ENCODE results near the gene UNC79.
"Not testable (repeated sequence)": the region's sequence is repeated elsewhere in the genome, so short reads cannot be mapped to it uniquely, and the experiment has no call there.

The UNC79 gene

GRCh38 chr14:93496856-93497741 lies 66.4 kb downstream of the UNC79 start:
- DNase-seq: no peak

- DNase-seq: no peak
Observed at GRCh38 chr14:93510056-93510455, 79.3 kb downstream of the UNC79 start.

DNA sequence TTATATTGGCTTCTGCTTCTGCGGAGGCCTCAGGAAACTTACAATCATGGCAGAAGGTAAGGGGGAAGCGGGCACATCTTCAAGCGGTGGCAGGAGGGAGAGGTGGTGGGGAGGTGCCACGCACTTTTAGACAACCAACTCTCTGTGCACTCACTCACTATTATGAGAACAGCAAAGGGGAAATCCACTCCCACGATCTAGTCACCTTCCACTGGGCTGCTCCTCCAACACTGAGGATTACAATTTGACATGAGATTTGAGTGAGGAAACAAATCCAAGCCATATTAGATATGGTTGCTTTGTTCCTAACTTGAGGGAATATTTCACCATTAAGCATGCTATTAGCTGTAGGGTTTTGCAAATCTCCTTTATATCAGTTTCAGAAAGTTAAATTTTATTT lies 80.3 kb downstream of the UNC79 start:
- no peak for DNase-seq

GRCh38 chr14:93520053-93520607 lies 89.4 kb downstream of the UNC79 start:
- no peak for DNase-seq

- DNase-seq: no peak
Observed at GRCh38 chr14:93522221-93522620, 91.5 kb downstream of the UNC79 start.

DNA sequence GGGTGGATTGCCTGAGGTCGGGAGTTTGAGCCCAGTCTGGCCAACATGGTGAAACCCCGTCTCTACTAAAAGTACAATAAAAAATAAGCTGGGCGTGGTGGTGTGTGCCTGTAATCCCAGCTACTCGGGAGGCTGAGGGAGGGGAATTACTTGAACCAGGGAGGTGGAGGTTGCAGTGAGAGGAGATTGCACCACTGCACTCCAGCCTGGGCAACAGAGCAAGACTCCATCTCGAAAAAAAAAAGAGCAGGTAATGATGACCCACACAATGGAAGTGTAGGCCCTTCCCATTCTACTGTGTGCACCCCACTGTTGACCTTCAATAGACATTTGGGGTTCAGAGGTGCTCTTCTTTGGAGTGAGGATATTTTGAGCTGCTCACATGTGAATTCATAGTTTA lies 94.5 kb downstream of the UNC79 start:
- not testable (repeated sequence) for DNase-seq

GRCh38 chr14:93525696-93526451 lies 95.1 kb downstream of the UNC79 start:
- DNase-seq: no peak

- no peak for DNase-seq
Observed at GRCh38 chr14:93527203-93527607, 96.5 kb downstream of the UNC79 start.

DNA sequence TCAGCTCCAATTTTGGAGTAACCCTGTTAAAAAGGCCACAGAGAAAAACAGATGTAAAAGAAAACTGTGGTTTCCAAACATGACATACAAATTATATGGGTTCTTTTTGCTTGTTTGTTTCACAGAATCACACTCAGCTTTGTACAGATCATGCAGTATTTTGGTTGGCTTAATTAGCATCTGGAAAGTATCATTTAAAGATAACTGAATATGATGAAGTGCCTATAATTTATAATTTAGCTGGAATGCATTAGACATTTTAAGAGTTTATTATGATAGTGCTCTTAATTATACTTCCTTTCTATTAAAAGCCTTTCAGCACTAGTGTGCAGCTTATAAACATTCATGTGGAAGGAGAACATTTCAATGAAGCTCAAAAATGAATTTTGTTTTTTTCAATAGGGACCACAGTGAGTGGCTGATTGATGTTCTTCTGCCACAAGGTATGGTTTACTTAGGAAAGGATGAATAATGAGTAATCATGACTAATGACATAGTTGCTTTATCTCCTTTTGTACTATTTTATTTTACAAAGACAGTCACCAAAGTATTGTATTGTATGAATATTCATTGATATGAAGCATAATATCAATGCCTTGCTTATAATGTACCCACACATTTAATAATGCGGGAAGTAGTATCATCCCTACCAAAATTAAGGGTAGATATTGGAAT lies 98.3 kb downstream of the UNC79 start:
- no peak for DNase-seq

DNA sequence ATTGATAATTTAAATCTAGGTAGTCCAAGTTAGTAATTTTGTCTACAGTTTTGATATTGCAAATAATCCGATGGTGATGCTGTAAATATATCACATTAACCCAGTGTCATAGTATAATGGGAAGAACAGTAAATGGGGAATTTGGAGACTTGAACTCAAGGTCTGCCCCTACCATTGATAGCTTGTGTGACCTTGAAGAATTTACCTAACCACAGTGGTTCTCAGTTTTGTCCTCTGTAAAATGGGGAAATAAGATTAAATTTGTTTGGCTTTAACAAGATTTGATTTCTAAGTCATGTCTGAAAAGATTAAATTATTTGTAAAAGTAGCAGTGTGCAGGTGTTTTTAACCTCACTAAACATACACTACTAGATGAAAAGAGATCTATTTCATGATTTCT lies 100.9 kb downstream of the UNC79 start:
- DNase-seq: no peak

- DNase-seq: no peak
Observed at GRCh38 chr14:93532541-93532940, 101.8 kb downstream of the UNC79 start.

DNA sequence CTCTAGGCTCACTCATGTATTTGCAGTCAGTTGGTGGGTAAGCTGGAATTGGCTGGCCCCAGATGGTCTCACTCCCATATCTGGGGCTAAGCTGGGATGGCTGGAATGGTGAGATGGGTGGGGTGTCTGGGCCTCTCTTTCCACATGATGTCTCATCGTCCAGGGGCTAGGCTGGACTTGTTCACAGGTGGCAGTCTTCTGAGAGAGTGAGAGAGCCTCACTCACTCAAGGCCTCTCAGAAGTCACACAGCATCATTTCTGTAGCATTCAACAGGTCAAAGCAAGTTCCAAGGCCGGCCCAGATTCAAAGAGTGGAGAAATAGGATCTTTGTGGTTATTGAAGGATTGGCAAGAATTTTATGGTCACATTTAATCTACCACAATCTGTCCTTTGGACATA lies 102.7 kb downstream of the UNC79 start:
- no peak for DNase-seq

GRCh38 chr14:93533842-93534241 lies 103.1 kb downstream of the UNC79 start:
- DNase-seq: no peak

- no peak for DNase-seq
Observed at GRCh38 chr14:93535537-93535936, 104.8 kb downstream of the UNC79 start.

DNA sequence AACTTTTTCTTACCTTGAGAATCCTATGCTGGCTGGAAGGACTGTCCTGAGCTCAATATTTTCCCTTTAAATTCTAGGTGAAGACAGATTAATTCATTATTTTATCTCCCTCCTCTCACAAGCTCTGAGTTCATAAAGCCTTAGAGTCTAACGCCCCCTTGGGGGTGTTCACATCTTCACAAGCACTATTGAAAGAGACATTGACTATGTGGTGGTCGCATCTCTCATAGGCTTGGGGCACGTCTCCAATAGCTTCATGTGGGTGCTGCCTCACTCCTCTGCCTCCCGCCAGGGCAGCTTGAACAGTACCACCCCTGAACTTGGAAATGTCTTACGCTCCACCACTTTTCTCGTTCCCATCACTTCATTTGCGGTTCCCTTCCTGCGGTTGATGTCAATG lies 106.2 kb downstream of the UNC79 start:
- no peak for DNase-seq

DNA sequence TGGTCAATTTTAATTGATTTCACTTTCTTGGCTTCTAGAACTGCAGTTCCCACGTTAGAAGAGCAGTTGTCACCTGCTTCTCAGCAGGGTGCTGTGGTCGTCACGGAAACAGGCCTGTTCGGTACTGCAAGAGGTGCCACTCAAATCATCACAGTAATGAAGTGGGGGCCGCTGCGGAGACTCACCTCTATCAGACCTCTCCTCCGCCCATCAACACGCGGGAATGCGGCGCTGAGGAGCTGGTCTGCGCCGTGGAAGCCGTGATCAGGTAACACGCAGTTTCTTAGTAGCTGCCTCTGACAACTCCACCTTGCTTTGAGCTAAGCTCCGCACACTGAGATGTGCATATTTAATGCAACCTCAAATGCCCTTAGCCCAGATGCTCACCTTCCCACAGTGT lies 107.2 kb downstream of the UNC79 start:
- no peak for DNase-seq

DNA sequence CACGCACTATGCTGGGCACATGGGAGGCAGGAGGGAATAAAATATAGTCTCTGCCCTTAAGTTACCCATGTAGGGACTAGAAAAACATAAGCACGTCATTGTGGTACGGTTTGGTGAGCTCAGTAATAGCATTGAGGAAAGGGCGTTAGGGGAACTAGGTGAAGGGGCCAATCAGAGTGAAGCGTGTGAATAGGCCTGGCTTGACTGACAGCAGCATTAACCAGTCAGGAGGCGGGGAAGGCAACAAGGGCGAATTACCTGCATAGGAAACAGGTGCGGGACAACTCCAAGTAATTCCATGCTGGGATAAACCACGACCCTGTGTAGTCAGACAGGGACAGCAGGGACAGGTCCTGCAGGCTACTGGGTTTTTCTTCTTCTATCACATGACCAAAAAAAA lies 107.7 kb downstream of the UNC79 start:
- DNase-seq: no peak

- DNase-seq: no peak
Observed at GRCh38 chr14:93540235-93540634, 109.5 kb downstream of the UNC79 start.

DNA sequence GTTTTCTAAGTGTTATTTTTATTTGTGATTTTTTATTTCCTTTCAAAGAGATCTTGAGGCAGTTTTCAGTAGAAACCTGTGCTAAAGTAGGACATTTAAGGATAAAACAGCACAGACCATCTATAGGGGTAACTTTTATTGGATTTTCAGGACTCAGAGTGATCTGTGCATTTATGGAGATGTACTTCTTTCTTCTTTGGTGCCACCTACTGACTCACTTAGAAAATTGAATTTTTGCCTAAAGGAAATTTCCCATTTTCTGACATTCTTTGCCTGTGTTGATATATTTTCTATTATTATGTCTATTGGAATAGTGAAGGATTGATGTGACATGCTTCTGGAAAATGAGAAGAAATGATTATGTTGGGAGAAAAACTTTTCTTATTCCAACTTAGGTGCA lies 113.0 kb downstream of the UNC79 start:
- DNase-seq: no peak

DNA sequence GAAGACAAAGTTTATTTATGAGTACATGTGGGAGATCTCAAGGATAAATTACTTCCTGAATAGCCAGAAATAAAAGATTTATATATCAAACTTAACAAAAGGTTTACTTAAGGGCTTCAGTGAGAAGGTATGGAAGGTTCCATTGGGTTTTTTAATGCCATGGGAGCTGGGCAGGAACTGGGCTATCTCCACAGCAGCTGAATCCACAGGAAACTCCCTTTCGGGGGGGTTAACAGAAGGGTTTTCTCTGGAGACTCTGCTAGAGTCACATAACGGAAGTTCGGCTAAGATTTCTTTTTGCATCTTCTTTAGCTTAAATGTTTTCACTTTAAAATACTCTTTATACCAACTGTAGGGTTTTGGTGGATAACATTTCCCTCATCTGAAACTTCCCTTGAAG lies 113.5 kb downstream of the UNC79 start:
- DNase-seq: no peak

DNA sequence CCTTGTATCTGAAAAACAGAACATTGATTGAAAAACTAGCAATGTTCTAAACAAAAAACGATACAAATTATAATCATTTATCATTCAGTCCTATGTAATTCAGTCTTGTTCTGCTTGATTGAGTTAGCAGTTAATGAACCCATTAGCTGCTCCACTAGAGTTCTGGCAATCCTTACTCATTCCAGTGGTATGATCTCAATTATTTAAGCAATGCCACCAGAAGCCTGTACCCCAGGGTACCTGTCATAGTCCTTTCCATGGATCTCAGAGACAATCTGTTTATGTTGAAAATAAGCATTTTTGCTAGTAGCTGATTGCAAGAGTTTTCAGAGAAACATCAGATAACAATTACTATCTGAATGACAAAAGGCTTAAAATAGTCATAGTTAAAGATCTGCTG lies 115.9 kb downstream of the UNC79 start:
- no peak for DNase-seq

GRCh38 chr14:93548102-93548843 lies 117.5 kb downstream of the UNC79 start:
- DNase-seq: no peak

GRCh38 chr14:93549595-93549994 lies 118.9 kb downstream of the UNC79 start:
- no peak for DNase-seq
